Measurements from ENCODE around the gene SFMBT1. TPM values are rescaled to one million over a fixed set of nuclear protein-coding genes. Genes with fewer than 3 reads are reported as not detected.

Gene SFMBT1
- total RNA-seq, 1 donor from 2014 or later = 34.2 TPM

- intact Hi-C loops (cut with micrococcal nuclease) = no loop called here
These were observed 186.0 kb downstream of the SFMBT1 start for GRCh38 chr3:52859686-52860423.

- intact Hi-C loops (cut with micrococcal nuclease) = no loop called here
These were observed 188.0 kb downstream of the SFMBT1 start for GRCh38 chr3:52857864-52858263.

- intact Hi-C loops (cut with micrococcal nuclease) = no loop called here
These were observed 188.7 kb downstream of the SFMBT1 start for GRCh38 chr3:52857133-52857532.

GRCh38 chr3:52856666-52857065 lies 189.2 kb downstream of the SFMBT1 start:
- intact Hi-C loops (cut with micrococcal nuclease) = no loop called here

GRCh38 chr3:52854013-52854412 lies 191.9 kb downstream of the SFMBT1 start:
- intact Hi-C loops (cut with micrococcal nuclease) = no loop called here

Other genes with a start within 250 kb of the SFMBT1 start
- 15.2 and 15.6 TPM in 2 replicates for gene ITIH4, start 215.4 kb downstream of the SFMBT1 start, total RNA-seq
- 0.59 and 3.0 TPM in 2 replicates for gene MUSTN1, start 211.1 kb downstream of the SFMBT1 start, total RNA-seq
- gene STIMATE, start 148.5 kb downstream of the SFMBT1 start, total RNA-seq = 22.0 and 23.0 TPM in 2 replicates
- 32.9 and 34.1 TPM in 2 replicates for gene RFT1, start 84.4 kb upstream of the SFMBT1 start, total RNA-seq
- gene PRKCD, start 115.1 kb upstream of the SFMBT1 start, total RNA-seq = 27.5 and 29.5 TPM in 2 replicates
- 231 and 232 TPM in 2 replicates for gene TKT, start 209.9 kb upstream of the SFMBT1 start, total RNA-seq

Data from T-helper 1 cell treated with Interleukin-12 subunit alpha and Interleukin-12 subunit beta and Interleukin-4 antibody, amounts not matched to agents 30 ng/mL and 1 ng/mL, for 36 hours (primary cell).